ENCODE measurements around the gene JADE1. TPM values are rescaled to one million over a fixed set of nuclear protein-coding genes. Genes with fewer than 3 reads are reported as not detected.
A peak's percentile ranks its signal among the peaks of the same experiment; 100 is the strongest.

JADE1 gene
- total RNA-seq, 2 experiments from 2014 or later: 29.6 to 32.7 TPM

DNA sequence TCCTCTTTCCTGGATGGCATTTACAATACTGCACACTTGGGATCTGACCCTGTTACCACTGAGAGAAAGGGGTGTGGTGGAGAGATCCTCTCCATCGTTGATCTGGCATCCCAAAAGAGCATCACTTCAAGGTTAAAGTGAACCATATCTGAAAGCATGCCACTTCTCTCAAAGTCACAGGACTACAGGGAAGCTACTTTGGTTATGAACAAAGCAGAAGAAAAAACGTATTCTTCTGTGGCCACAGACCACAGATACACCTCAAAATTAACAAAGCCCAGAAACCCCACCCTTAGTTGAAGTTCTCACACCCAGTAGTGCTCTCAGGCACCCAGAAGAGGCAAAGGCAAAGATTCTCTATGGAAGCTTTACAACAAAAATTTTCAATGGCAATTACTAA is 108.3 kb downstream of the JADE1 start:
- DNase-seq: peak; percentile 20
- H3K27ac Mint-ChIP-seq: peak overlapping the region; percentile 9

DNA sequence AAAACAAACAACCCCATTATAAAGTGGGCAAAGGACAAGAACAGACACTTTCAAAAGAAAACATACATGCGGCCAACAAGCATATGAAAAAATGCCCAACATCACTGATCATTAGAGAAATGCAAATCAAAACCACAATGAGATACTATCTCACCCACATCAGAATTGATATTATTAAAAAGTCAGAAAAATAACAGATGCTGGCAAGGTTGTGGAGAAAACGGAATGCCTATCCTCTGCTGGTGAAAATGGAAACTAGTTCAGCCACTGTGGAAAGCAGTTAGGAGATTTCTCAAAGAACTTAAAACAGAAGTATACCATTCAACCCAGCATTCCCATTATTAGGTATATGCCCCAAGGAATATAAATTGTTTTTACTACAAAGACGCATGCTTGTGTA is 112.5 kb downstream of the JADE1 start:
- H3K27ac Mint-ChIP-seq: no peak overlapping the region
- H3K9me3 Mint-ChIP-seq: peaks cover 3% of the 10 kb centered on the region
- peaks cover 33% of the 10 kb centered on the region for H3K4me1 Mint-ChIP-seq
- ChIA-PET CTCF (no interaction called here), POLR2A (no interaction called here)
- DNase-seq: no peak
- H3K36me3 Mint-ChIP-seq (ENCODE audit: low read depth): peaks cover 58% of the 10 kb centered on the region
- H3K27me3 Mint-ChIP-seq: no peaks in the 10 kb centered on the region
- H3K4me3 Mint-ChIP-seq: no peak overlapping the region

More for the DNA sequence above, 108.3 kb downstream of the JADE1 start:
- Mint-ChIP-seq H3K4me1 (peaks cover 36% of the 10 kb centered on the region), H3K27me3 (no peaks in the 10 kb centered on the region), H3K9me3 (peaks cover 3% of the 10 kb centered on the region), H3K4me3 (no peak overlapping the region), H3K36me3 (ENCODE audit: low read depth) (peaks cover 50% of the 10 kb centered on the region)
- POLR2A ChIA-PET: interaction anchor here (1.0 to 1.2 kb wide), 3 partner anchors 106 to 176 kb away, joined by 3 to 5 read pairs (median 4); partner anchors contain the start of gene SCLT1
- CTCF ChIA-PET: no interaction called here
